Activated CD4-positive, alpha-beta memory T cell treated with anti-CD3 and anti-CD28 coated beads for 36 hours (primary cell): ENCODE data around the gene LMF1. TPM values are rescaled to one million over a fixed set of nuclear protein-coding genes. Genes with fewer than 3 reads are reported as not detected.

Experiments
- CTCF ChIA-PET: fragments of 350-600 bp; sonication (Branson Sonifier 250); formaldehyde crosslinking; loops from one replicate; lab custom pipeline; 2021; ENCODE audit warnings: antibody characterized with exemption, inconsistent platforms; lab: Charles Lee
- POLR2A ChIA-PET: fragments of 350-600 bp; sonication (Branson Sonifier 250); formaldehyde crosslinking; loops from one replicate; lab custom pipeline; 2021; ENCODE audit warnings: antibody characterized with exemption; lab: Charles Lee
- DNase-seq: peaks from one replicate; pipeline ENCODE4 v3.0.0-alpha.2; 2020
- H3K27ac Mint-ChIP-seq: one replicate; pipeline ENCODE4 v1.8.0; 2021; ENCODE audit warnings: mixed read lengths
- H3K27me3 Mint-ChIP-seq: one replicate; pipeline ENCODE4 v1.8.0; 2021; ENCODE audit warnings: mixed read lengths
- H3K36me3 Mint-ChIP-seq: one replicate; pipeline ENCODE4 v1.8.0; 2021; ENCODE audit warnings: mixed read lengths
- H3K4me1 Mint-ChIP-seq: one replicate; pipeline ENCODE4 v1.8.0; 2021; ENCODE audit warnings: low read depth, mixed read lengths
- H3K4me3 Mint-ChIP-seq: one replicate; pipeline ENCODE4 v1.8.0; 2021; ENCODE audit warnings: mild to moderate bottlenecking, mixed read lengths
- H3K9me3 Mint-ChIP-seq: one replicate; pipeline ENCODE4 v1.8.0; 2021; ENCODE audit warnings: mixed read lengths
- intact Hi-C: fragments of 100-400 bp; cut with micrococcal nuclease; formaldehyde crosslinking; loops from one replicate; pipeline ENCODE4 v1.15.1; 2023
- total RNA-seq, 2 experiments: library from RNA; stranded (reverse); gene quantifications; one replicate each; pipeline ENCODE4 v1.2.3, GENCODE V29; 2021

LMF1 gene
- total RNA-seq, 2 experiments from 2014 or later: 14.4 to 15.4 TPM

GRCh38 chr16:989354-989814 lies 18.6 kb upstream of the LMF1 start:
- H3K27me3 Mint-ChIP-seq: no peaks in the 10 kb centered on the region
- H3K4me1 Mint-ChIP-seq: peaks cover 4% of the 10 kb centered on the region
- intact Hi-C loops: no loop called here
- no peak for DNase-seq
- ChIA-PET POLR2A (no interaction called here), CTCF (no interaction called here)
- H3K36me3 Mint-ChIP-seq: no peaks in the 10 kb centered on the region
- H3K4me3 Mint-ChIP-seq: no peak overlapping the region
- no peak overlapping the region for H3K27ac Mint-ChIP-seq
- H3K9me3 Mint-ChIP-seq: no peaks in the 10 kb centered on the region

DNA sequence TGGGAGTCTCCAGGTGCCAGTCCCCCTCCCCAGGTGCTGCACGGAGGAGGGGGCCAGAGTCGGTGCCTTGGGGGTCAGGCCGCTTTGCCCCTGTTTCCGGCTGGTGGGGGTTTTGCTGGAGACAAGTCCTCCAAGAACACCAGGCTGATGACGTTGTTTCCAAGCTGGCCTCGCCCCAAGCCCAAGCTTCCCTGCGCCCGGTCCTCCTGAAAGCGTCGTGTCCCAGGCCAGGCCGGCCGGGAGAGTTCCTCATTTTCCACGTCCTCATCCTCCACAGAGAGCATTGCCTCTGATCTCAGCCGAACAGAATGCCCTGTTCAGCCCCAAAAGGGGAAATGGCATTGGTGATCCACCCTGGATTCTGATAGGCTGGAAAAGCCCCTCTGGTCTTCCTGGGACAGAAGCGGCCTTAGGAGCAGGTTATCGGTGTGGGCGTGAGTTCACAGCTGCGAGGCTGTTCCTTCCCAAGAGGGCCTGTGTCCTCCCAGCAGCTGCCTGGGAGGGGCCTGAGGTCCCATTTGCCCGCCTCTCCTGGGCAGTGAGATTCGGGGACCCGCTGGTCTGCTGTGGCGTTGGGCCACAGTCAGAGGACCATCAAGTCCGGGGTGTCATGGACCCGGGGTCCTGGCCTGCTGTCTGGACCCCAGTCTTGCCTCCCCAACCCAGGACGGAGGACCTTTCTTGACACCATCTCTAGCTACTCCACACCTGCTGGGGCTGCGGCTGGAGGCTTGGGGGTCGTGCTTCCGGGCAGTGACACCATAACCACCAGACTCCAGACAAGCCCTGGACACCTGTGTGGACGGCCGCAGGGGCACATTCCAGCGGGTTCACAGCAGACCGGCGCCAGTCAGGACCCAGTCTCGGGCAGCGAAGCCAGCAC lies 17.9 kb upstream of the LMF1 start:
- Mint-ChIP-seq H3K4me3 (no peak overlapping the region), H3K4me1 (peaks cover 4% of the 10 kb centered on the region), H3K27ac (no peak overlapping the region), H3K9me3 (no peaks in the 10 kb centered on the region), H3K27me3 (no peaks in the 10 kb centered on the region), H3K36me3 (no peaks in the 10 kb centered on the region)
- CTCF ChIA-PET: no interaction called here
- intact Hi-C loops: no loop called here
- no peak for DNase-seq
- POLR2A ChIA-PET: no interaction called here

GRCh38 chr16:987906-988305 lies 17.1 kb upstream of the LMF1 start:
- peaks cover under 1% of the 10 kb centered on the region for H3K27me3 Mint-ChIP-seq
- no peak for DNase-seq
- ChIA-PET CTCF (no interaction called here), POLR2A (no interaction called here)
- no peak overlapping the region for H3K27ac Mint-ChIP-seq
- H3K36me3 Mint-ChIP-seq: no peaks in the 10 kb centered on the region
- no peaks in the 10 kb centered on the region for H3K9me3 Mint-ChIP-seq
- intact Hi-C loops: no loop called here
- peaks cover 4% of the 10 kb centered on the region for H3K4me1 Mint-ChIP-seq
- H3K4me3 Mint-ChIP-seq: no peak overlapping the region

GRCh38 chr16:986925-987582 lies 16.3 kb upstream of the LMF1 start:
- Mint-ChIP-seq H3K36me3 (no peaks in the 10 kb centered on the region), H3K4me3 (no peak overlapping the region), H3K4me1 (peaks cover 4% of the 10 kb centered on the region), H3K9me3 (no peaks in the 10 kb centered on the region), H3K27ac (no peak overlapping the region), H3K27me3 (peaks cover 4% of the 10 kb centered on the region)
- POLR2A ChIA-PET: no interaction called here
- intact Hi-C loops: no loop called here
- CTCF ChIA-PET: no interaction called here
- DNase-seq: no peak

GRCh38 chr16:986411-986810 lies 15.6 kb upstream of the LMF1 start:
- intact Hi-C loops: no loop called here
- POLR2A ChIA-PET: no interaction called here

DNA sequence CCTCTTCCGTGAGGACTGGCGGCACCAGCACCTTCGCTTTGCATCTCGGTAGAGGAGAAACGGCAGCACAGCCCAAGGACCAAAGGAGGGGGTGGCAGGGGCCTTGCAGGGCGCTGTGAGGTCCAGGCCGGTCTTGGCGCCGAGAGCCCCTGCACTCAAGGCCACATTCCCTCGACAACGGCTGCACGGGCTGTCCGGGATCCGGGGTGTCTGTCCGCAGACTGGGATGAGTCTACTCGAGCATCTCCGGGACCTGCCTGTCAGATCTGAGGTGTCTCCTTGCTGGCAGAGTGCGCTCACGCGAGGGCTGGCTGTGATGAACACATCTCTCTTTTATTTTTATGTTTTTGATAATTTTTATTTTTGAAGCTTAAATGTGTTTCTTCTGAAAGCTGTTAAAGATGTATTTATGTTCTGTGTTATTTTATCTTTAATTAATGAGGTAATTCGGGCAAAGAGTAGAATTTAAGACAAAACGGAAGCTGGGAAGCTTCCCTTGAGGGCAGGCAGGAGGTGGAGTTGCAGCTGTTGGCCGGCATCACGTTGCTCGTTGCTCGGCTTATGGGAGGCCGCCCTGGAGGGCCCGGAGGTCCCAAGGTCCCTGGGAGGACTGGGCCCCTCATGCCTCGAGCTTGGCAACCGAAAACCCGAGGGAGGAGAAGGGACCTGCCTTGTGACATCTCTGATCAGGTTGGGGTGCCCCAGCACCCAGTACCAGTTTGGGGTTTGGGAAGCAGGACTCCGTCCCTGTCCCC lies 15.0 kb upstream of the LMF1 start:
- Mint-ChIP-seq H3K4me1 (peaks cover 4% of the 10 kb centered on the region), H3K27me3 (peaks cover 4% of the 10 kb centered on the region), H3K9me3 (no peaks in the 10 kb centered on the region), H3K4me3 (no peak overlapping the region), H3K27ac (no peak overlapping the region), H3K36me3 (no peaks in the 10 kb centered on the region)
- no peak for DNase-seq
- intact Hi-C loops: no loop called here
- ChIA-PET CTCF (no interaction called here), POLR2A (no interaction called here)

More at GRCh38 chr16:986411-986810, 15.6 kb upstream of the LMF1 start:
- Mint-ChIP-seq H3K36me3 (no peaks in the 10 kb centered on the region), H3K27me3 (peaks cover 4% of the 10 kb centered on the region), H3K4me1 (peaks cover 4% of the 10 kb centered on the region), H3K9me3 (no peaks in the 10 kb centered on the region), H3K4me3 (no peak overlapping the region), H3K27ac (no peak overlapping the region)
- CTCF ChIA-PET: no interaction called here
- no peak for DNase-seq

- Mint-ChIP-seq H3K9me3 (no peaks in the 10 kb centered on the region), H3K4me3 (no peak overlapping the region), H3K27me3 (peaks cover 4% of the 10 kb centered on the region), H3K27ac (no peak overlapping the region), H3K4me1 (peaks cover 4% of the 10 kb centered on the region), H3K36me3 (no peaks in the 10 kb centered on the region)
- CTCF ChIA-PET: no interaction called here
- POLR2A ChIA-PET: no interaction called here
- intact Hi-C loops: no loop called here
- DNase-seq: no peak
These were observed 14.2 kb upstream of the LMF1 start for GRCh38 chr16:984736-985636.

GRCh38 chr16:984121-984694 lies 13.4 kb upstream of the LMF1 start:
- intact Hi-C loops: no loop called here
- no peaks in the 10 kb centered on the region for H3K36me3 Mint-ChIP-seq
- H3K4me3 Mint-ChIP-seq: no peak overlapping the region
- H3K27ac Mint-ChIP-seq: no peak overlapping the region
- peaks cover 4% of the 10 kb centered on the region for H3K27me3 Mint-ChIP-seq
- CTCF ChIA-PET: no interaction called here
- DNase-seq: no peak
- no peaks in the 10 kb centered on the region for H3K9me3 Mint-ChIP-seq
- POLR2A ChIA-PET: no interaction called here
- H3K4me1 Mint-ChIP-seq: peaks cover 4% of the 10 kb centered on the region

DNA sequence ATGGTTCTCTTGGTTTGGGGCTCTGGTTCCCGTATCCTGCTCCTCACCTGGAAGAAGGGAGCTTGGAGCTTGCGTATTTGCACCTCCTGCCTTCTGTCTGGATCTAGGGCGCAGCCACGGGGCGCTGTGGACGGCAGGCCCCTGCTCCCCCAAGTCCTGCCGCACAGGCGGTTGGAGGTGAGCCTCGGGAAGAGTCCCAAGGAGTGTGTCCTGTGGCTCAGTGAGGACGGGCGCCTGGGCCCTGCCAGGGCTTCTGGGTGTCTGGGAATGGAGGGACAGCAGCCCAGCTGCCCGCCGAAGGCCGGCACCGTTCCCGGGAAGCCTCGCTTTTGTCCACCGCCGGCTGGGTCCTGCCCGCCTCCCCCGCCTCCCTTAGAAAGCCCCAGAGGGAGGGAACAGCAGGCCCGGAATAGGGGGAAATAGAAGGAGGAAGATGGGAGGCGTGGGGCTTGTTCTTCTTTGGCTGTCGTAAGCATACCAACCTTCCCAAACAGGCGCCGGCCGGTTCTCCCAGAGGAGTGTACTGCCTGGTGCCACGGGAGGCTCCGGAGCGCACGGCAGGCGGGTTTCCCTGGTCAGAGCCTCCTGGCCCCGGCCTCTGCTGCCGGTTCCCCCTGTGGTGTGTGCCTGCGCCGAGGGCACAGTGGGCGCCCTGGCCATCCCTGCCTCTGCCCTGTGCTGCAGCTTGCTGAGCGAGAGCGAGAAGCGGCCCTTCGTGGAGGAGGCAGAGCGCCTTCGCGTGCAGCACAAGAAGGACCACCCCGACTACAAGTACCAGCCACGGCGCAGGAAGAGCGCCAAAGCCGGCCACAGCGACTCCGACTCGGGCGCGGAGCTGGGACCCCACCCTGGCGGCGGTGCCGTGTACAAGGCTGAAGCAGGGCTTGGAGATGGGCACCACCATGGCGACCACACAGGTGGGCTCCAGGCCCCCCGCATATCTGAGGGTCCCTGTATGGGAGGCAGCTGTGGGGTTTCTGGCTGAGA lies 12.6 kb upstream of the LMF1 start:
- Mint-ChIP-seq H3K27ac (no peak overlapping the region), H3K27me3 (peaks cover 4% of the 10 kb centered on the region), H3K9me3 (no peaks in the 10 kb centered on the region), H3K4me1 (peaks cover 4% of the 10 kb centered on the region), H3K4me3 (peak overlapping the region; percentile 29), H3K36me3 (no peaks in the 10 kb centered on the region)
- ChIA-PET POLR2A (no interaction called here), CTCF (no interaction called here)
- no peak for DNase-seq
- intact Hi-C loops: no loop called here

DNA sequence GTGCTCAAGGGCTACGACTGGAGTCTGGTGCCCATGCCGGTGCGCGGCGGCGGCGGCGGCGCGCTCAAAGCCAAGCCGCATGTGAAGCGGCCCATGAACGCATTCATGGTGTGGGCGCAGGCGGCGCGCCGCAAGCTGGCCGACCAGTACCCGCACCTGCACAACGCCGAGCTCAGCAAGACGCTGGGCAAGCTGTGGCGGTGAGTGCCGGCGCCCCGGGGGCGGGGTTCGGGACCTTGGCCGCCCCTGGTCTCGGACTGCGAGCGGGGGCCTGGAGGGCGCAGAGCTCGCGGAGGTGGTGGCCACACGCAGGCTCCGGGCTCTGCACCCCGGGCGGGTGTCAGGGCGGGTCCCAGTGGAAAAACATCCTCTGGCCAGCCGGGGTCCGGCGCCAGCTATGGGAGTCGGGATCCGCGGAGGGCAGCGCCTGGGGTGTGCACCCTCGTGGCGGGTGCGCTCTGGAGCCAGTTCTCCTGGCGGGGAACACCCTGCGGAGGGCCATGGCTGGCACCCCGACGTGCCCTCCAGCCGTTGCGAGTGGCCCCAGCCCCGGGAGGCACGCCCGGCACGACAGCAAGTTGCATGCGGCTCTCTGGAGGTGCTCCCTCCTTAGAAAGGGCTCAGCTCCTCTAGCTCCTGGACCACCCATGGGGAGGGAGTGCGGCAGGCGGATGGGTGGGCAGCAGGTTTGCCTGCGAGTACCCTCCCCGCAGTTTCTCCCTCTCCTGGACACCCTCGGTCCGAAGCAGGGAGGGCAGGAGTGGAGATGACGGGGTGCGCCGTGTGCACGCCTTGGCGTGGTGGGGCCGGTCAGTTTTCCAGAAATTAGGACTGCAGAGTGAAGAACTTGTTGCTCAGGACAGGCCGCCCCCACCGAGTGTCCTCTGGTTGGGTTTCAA lies 11.6 kb upstream of the LMF1 start:
- Mint-ChIP-seq H3K9me3 (no peaks in the 10 kb centered on the region), H3K27me3 (peaks cover 4% of the 10 kb centered on the region), H3K4me3 (peak overlapping the region; percentile 29), H3K4me1 (peaks cover 7% of the 10 kb centered on the region), H3K27ac (no peak overlapping the region), H3K36me3 (no peaks in the 10 kb centered on the region)
- ChIA-PET POLR2A (interaction anchor here (1.1 to 2.8 kb wide), 3 partner anchors 12 to 18 kb away, joined by 3 to 11 read pairs (median 5); no protein-coding TSS in a partner anchor), CTCF (no interaction called here)
- intact Hi-C loops: no loop called here
- peak; percentile 34 for DNase-seq
